ENCODE measurements around the gene PGS1.

Gene PGS1

GRCh38 chr17:78393575-78393974, 15.1 kb downstream of the PGS1 start:
- Histone ChIP-seq H3K36me3 (peaks cover under 1 to 35% (median 8%) of the 10 kb centered on the region in 3 donors), H3K4me3 (no peak overlapping the region), H3K27ac (no peak overlapping the region), H3K27me3 (no peaks in the 10 kb centered on the region), H3K9me3 (no peaks in the 10 kb centered on the region), H3K4me1 (peaks cover 10 to 53% (median 24%) of the 10 kb centered on the region in 4 donors)
- DNase-seq, result no peak
- no peak for TF ChIP-seq CTCF (IDR thresholded peaks at IDR 0.05)
- intact Hi-C loops (cut with DNase I; ENCODE audit: low total_unique reads), result no loop called here

- no peak overlapping the region for H3K4me3 ChIP-seq
- peaks cover 10 to 52% (median 24%) of the 10 kb centered on the region in 4 donors for H3K4me1 ChIP-seq
- H3K27ac ChIP-seq, result no peak overlapping the region
- DNase-seq, result no peak
- H3K36me3 ChIP-seq, result peaks cover 7 to 41% (median 14%) of the 10 kb centered on the region in 3 donors
- H3K27me3 ChIP-seq, result no peaks in the 10 kb centered on the region
- intact Hi-C loops (cut with DNase I; ENCODE audit: low total_unique reads), result no loop called here
- no peaks in the 10 kb centered on the region for H3K9me3 ChIP-seq
- TF ChIP-seq CTCF (IDR thresholded peaks at IDR 0.05), result no peak
Observed at GRCh38 chr17:78394209-78394608, 15.8 kb downstream of the PGS1 start.

GRCh38 chr17:78395155-78395554, 16.7 kb downstream of the PGS1 start:
- Histone ChIP-seq H3K9me3 (no peaks in the 10 kb centered on the region), H3K27me3 (no peaks in the 10 kb centered on the region), H3K27ac (peak overlapping the region in 1 of 2 donors; percentile 5), H3K36me3 (peaks cover 17 to 51% (median 24%) of the 10 kb centered on the region in 3 donors), H3K4me1 (peaks cover 10 to 45% (median 24%) of the 10 kb centered on the region in 4 donors), H3K4me3 (no peak overlapping the region)
- intact Hi-C loops (cut with DNase I; ENCODE audit: low total_unique reads), result no loop called here
- DNase-seq, result no peak
- no peak for TF ChIP-seq CTCF (IDR thresholded peaks at IDR 0.05)

- no peak for TF ChIP-seq CTCF (IDR thresholded peaks at IDR 0.05)
- Histone ChIP-seq H3K36me3 (peaks cover 30 to 66% (median 39%) of the 10 kb centered on the region in 3 donors), H3K27ac (peak overlapping the region; percentile 69 to 82), H3K9me3 (no peaks in the 10 kb centered on the region), H3K4me1 (peaks cover 10 to 42% (median 24%) of the 10 kb centered on the region in 4 donors), H3K27me3 (no peaks in the 10 kb centered on the region), H3K4me3 (peak overlapping the region in 1 of 2 donors; percentile 3)
- DNase-seq, result peak in 1 of 2 donors; percentile 80
- intact Hi-C loops (cut with DNase I; ENCODE audit: low total_unique reads), result no loop called here
Observed at GRCh38 chr17:78396441-78397337, 18.2 kb downstream of the PGS1 start.

- Histone ChIP-seq H3K9me3 (no peaks in the 10 kb centered on the region), H3K4me3 (peak overlapping the region in 1 of 2 donors; percentile 3), H3K36me3 (peaks cover 35 to 76% (median 49%) of the 10 kb centered on the region in 3 donors), H3K27me3 (no peaks in the 10 kb centered on the region), H3K4me1 (peaks cover 10 to 40% (median 24%) of the 10 kb centered on the region in 4 donors), H3K27ac (peak overlapping the region; percentile 69 to 82)
- no peak for TF ChIP-seq CTCF (IDR thresholded peaks at IDR 0.05)
- intact Hi-C loops (cut with DNase I; ENCODE audit: low total_unique reads), result no loop called here
- DNase-seq, result peak in 1 of 2 donors; percentile 77
Observed at GRCh38 chr17:78397681-78398101, 19.2 kb downstream of the PGS1 start.
